Stimulated activated naive CD4-positive, alpha-beta T cell (primary cell): ENCODE results near the gene DNAH11.

Experiments
- DNase-seq, 6 experiments: peaks; one replicate each; lab custom pipeline; 2025; lab: John Stamatoyannopoulos, UW

Gene DNAH11

DNA sequence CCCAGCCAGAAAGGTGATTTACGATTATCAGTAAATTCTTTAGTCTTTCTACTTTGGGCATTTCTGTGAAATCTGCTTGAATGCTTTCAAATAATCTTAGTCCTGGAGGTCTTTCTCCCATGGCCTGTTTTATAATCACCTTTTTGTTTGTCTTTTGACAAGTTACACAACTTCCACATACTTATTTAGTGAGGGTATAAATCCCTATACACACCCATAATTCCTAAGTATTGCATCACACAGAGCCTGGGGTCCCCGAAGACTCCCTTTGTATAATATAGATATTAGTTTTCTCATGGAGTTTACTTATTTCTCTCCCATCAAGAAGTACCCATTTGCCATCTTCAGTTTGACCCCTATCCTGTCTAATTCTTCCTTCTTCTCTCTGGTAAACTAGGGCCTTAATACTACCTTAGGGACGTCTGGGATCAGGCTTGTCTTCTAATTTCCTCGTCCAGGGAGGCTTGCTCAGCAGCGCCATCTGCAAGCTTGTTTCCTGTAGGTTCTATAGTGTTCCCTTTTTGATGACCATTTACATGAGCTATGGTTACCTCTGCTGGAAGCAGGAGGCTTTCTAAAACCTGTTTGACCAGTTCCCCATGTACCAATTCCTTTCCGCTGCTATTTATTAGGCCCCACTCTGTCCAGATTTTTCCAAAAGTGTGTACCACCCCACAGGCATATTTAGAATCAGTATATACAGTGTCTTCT lies 8.1 kb downstream of the DNAH11 start:
- no peak for DNase-seq

DNA sequence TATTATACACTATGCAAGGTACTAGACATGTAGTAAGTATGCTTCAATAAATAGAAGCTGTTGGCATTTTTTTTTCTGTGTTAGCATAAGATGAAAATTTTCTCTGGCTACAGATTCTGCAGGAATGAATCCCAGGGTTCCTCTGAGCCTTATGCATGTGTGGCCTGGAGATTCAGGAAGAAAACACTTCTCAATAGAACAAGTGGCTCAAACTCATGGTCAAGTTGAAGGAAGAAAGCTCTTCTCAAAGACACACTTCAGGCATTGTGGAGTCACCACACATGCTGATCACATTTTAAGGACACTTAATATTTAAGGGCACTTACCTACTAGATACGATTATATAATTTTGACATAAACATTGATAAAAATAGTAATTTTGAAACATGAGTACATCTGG lies 19.5 kb downstream of the DNAH11 start:
- no peak for DNase-seq

DNA sequence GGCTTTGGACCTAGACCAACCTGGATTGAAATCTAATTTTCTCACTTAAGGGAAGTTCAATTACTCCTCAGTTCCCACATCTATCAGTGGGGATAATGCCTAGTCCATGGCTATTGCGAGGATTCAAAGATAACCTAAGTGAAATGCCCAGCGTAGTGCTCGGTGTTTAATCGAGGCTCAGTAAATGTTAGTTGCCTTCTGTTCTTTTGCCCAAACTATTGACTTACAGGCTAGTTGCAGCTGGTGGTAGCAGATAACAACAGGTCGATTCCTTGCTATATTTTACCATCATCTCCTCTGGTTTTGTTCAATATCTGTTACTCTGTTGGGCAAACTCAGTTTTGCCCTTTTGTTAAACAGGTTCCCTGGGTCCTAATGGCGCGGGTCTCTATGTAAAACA lies 22.8 kb downstream of the DNAH11 start:
- DNase-seq, result no peak

DNA sequence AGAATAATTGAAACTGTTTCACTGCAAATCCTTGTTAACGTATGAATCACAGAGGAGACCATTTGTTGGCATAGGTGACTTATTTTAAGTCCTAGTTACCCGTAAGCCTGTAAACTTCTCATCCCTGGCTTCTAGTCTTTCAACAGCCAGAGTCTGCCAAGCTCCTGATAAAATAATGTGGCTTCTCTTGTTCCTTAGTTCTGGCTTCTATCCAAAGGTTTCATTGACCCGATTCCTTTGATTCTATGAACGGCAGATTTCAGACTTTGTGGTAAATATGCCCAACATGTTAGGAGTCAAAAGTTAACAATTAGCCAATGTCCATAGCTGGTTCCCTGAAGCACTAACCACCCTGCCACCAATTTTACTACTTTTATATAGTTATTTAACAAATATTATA lies 23.3 kb downstream of the DNAH11 start:
- no peak for DNase-seq

DNA sequence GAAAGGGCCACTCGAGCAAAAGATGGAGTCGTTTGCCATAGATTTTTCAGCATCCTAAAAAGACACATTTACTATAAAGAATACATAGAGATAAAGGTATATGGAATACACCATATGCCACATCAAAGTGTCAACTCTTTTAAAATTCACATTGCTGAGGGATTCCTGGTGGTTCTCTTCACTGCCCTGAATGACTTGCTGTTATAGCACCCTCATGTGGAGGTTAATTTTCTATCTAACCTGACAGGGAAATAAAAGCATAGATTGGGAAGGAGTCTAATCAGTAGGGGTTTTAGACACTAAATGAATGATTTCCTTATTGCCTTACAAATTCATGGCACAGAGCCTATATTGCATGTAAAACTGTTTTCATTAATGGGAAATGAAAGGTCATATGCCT lies 25.9 kb downstream of the DNAH11 start:
- peak in 1 of 6 experiments; percentile 1 for DNase-seq

DNA sequence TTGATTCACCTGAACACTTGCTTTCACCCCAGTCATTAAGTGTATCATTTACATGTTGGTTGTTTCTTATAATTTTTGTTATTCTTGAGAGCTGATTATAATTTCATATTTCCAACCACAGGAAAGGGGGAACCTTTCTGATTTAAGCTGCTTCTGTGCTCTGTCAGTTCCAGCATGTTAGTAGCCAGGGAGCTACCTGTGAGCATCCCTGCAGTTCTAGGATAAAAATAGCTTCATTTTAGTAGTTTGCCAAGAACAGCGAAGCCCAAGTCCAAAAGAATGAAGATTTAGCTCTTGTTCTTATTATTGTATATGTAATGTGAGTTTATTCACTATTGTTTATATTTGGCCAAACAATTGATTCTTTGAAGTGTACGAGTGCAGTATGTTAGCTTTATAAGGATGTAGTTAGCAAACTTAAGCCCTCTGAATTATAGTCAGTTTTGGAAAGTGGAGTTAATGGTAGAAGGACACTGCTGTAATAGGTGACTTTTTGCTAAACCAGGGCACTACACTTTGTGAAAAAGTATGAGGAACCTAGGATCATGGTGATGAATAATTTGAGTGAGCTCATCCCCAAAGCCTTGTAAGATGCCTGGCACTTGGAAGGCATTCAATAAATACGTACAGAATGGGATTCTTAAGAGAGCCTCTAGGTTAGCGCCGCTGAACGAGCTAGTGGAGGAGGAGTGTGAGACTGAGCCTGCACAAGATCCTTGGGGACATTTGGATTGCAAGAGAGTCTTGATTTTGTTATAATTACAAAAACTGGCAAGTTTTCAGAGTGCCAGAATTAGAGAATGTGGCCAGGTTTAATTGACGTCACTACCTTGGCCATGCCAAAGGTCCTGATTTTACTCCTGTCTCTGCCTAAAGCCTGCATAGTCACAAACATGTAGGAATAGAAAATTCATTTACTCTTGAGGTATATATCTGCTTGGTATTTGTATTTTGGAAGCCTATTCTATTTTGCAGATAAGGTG lies 29.8 kb downstream of the DNAH11 start:
- DNase-seq, result no peak

DNA sequence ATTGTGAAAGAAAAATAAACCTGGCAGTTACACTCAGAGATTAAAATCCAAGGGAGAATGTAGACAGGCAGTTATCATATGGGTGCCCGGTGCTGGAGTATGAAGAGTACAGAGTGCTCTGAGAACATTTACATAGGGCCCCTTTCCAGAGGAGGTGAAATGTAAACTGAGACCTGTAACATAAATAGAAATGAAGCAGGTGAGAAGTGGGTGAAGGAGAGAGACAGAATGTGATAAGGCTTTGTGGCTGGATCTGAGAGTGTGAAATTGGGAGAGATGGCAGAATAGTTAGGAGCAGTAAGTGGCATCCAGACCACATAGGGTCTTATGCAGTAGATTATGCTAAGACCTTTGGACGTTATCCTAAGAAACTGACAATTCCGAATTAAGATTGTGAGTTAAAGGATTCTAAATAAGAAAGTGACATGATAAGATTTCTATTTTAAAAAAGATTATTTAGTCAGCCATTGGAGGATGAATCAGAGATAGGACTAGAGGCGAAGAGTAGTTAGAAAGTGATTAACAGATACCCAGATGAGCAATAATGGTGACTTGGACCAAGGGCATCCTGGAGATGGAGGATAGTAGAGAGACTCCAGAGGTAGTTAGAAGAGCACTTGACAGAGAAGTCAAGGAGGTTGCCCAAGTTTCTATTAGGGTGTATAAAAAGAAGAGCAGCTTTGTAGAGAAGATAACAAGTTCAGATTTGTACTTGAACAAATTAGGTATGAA lies 36.7 kb downstream of the DNAH11 start:
- no peak for DNase-seq

DNA sequence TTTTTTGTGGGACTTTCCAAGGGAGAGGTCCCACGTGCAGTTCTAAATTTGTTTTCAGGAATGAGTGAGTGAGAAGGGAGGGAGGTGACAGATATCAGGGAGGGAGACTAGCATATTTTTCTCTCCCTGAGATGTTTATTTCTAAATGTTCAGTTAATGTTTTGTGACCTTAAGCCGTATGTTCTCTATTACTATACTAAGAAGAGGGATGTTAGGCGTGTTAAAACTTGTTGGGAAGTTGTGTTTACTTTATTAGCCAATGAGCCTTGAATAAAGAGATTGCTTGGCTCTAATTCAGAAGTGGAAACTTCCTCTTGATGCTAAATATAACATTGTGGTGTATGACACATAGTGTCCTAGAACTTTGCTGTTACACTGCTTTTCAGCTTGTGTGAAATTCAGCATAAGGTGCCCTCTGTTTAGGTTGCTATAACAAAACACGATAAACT lies 37.3 kb downstream of the DNAH11 start:
- no peak for DNase-seq

DNA sequence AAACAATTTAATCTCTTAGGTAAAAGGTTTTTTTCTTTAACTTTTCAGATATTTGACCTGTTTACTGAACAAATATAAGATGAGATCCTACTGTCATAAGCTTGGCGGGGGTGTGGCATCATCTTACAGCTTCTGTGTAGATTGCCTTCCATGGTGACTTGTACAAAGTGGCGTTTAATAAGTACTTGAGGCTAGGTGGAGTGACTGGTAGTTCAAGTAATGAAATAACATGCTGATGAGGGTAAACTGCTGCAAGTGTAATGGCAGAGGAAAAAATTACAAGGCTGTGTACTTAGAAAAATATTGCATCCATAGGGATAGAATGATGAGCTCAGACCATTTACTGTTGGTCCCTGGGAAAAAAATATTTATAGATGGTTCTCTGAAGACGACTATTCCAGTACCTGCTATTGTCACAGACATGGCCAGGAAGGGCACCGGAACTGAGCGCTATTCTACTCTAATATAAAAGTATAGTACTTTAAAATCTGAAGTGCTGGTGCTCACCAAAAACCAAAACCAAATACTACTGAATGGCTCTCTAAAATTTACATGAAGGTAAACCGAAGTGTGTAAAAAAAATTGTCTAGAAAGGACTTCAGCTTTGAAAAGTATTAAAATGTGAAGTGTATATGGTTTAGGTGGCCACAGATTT lies 42.4 kb downstream of the DNAH11 start:
- no peak for DNase-seq

DNA sequence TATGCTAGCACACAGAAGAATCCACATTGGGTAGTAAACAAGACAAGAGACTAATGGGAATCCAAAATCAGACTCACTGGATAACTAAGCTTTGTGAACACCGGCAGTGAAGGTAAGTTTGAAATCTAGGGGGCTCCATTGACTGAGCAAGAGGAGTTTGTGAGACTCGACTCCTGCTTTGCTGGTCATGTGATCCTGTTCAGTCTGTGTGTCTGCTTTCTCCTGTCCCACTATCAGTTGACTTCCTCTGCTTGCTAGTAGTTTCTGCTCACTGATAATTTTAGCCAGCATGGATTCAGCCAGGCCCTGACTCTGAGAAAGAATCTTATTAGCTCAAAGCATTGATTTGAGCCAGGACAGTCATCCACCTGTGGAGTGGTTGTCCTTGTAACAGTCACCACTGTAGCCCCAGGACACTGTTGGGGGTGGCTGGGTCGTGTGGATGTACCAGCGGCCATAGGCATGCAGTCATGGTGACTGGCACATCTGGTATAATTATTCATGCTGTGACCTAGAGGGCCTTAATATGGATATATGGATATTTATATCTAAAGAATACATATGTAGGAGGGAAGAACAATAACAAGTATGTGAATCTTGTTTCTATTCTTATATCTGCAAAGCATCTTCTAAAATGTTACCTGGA lies 44.4 kb downstream of the DNAH11 start:
- no peak for DNase-seq

DNA sequence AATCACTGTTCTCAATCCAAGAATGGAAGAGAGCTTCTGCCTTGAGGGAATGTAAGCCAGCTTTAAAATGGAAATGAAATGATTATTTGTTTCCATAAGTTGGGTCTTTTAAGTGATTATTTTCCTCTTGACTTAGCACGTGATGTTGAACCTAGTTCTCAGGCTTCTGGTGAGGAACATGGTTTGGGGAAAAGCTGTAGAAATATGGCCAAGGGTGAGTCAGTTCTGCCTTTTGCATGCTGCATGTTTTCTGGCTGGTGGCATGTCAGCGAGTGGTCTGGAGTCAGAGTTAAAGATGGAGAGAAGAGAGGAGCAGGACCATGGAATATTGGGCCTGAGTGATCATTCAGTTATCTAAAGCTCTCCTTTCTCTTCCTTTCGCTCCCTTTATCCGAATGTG lies 54.0 kb downstream of the DNAH11 start:
- no peak for DNase-seq

DNA sequence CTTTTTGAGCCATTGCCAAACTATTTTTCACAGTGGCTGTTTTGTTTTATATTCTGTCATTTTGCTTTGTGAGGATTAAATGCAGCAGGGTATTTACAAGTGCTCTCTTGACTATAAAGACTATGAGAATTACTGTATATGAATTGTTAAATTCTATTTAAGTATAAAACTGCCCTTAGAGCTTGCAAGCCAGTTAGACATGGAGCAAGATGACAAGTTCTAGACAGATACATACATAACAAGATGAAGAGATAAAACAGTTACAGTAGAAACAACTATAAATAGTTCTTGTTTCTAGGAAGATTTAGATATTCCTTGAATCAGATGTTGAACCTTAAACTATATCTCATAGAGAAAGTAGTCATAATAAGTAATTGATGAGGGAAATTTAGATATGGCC lies 60.6 kb downstream of the DNAH11 start:
- DNase-seq, result no peak

DNA sequence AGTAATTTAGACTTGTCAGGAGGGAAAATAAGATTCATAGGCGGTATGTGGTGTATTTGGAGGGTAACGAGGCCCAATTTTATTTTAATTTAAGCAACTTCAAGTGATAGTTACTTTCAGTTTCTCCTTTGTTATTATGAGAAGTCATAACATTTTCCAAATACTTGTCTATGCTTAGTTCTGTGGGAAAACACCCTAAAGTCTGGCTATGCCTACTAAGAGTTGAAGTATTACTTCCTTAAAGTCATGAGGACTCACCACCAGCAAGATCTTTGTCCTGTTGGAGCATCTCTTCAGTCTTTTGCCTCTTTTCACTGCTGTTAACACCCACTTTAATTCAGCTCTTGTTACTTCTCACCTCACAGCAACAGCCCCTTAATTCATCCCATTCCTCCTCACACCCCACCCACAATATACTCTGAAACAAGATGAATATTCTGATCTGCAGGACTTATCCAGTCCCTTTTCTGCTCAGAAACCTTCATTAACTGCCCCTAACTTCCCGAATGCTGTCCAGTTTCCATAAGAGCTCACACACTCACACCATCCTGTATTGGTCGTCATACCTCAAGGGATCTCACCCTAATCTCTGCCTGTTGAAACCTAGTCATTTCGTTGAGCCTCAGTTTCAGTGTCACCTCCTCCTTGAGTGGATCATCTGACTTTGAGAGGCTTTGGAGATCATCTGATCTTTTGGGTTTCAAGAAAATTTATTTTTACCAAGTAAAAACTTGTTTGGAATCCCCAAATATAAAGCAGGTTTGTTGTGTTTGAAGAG lies 61.3 kb downstream of the DNAH11 start:
- no peak for DNase-seq

DNA sequence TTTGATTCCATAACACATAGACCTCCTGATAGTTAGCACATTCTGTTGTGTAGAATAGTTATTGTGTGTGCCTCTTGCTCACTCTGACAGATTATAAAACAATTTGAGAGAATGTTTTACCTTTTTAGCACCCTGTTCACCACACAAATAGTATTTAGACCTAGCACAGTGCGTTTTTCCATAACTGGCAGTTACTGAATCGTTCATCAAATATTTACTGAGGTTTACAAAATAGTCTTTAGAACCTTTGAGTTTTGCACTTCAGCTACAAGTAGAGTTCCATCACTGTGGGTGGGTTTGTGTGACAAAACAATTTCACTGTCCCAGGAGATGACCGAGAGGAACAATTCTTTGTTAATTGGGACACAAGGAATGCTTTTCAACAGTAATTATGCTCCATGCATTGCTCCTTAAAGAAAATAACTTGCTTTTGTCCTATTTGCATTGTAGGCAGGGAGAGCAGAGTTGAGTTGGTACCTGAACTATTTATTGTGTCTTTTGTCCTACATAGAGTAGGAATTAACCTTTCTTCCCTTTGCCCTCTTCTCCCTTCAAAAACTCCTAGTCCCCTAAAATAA lies 62.3 kb downstream of the DNAH11 start:
- DNase-seq, result no peak

DNA sequence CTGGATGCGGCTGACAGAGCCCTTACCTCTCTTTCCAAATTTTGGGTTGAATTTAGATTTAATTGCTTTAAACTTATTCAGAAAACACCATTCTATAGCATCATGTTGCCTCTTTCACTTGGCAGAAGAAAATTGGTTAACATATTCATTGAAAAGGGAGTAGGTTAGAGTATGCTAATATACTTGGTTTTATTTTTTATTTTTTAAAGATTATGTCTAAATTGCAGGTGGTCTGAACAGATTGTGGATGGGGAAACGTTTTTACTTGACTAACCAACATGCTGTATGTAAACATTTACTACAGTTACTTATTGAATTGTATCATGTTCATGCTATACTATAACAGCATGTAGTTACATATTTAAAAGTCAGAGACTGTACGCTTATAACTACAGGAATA lies 65.6 kb downstream of the DNAH11 start:
- DNase-seq, result no peak

DNA sequence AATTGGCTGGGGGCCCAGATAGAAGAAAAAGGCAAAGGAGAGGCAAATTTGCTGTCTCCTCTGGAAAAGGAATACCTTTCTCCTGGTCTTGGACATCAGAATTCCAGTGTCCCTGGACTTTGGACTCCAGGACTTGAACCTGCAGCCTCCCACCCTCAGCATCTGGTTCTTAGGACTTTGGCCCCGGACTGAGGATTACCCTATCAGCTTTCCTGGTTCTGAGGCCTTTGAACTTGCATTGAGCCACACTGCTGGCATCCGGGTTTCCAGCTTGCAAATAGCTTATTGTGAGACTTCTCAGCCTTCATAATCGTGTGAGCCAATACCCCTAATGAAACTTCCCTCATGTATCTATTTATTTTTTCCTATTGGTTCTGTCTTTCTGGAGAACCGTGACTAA lies 68.3 kb downstream of the DNAH11 start:
- no peak for DNase-seq

DNA sequence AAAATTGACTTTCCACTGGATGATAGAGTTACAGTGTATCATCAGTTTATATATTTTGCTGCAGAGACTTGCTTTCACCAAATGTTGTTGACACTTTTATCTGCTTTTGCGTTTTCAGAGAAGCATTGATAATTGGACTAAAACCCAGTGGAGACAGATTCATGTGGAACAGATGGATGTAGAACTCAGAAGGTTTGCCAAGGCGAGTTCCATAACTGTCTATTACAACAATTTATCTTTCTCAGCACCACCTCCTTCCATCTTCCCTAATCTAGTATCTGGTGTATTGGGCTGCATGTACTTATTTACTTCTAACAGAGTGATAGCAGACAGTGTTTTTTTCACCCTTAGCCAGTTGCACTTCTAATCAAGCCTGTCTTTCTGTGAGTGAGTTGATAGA lies 73.3 kb downstream of the DNAH11 start:
- no peak for DNase-seq

DNA sequence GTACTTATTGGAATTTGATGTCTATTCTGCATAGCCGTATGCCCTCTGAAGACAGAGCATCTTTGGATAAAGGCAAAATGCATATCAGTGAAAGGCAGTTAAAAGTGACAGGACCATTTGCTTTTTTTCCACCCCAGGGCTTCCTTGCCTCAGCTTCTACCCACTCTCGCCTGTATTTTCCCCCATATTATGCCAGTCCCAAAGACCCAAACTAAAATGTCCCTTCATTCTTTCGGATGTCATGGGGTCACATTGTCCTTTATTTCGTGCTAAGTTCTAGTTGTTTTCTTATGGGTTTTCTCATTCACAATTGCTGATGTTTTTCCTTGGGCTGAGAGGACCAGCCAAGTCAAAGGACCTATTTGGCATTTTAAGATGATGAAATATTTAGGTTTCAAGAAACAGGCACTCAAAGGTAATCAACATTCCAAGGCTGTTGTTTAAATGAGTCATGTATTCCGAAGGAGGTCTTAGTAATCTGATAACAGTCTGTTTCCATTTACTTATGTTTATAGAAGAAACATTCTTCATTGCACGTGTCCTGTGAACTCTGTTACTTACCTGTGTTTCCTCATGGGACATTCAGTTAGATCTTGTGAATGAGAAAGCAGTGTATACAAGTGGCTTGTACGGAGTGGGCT lies 74.1 kb downstream of the DNAH11 start:
- DNase-seq, result no peak

DNA sequence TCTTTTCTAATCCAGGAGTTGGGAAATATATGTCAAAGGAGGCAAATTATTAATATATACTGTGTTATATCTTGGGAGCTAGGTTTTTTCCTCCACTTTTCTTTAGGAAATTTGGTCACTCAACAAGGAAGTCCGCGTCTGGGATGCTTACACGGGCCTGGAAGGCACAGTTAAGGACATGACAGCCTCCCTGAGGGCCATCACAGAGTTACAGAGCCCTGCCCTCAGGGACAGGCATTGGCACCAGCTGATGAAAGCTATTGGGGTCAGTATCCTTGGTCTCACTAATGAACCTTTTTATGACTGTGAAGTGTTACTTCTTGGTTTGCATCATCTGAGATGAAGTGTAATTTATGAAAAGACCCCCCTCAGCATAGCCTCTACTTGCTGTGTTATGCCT lies 74.7 kb downstream of the DNAH11 start:
- DNase-seq, result no peak

DNA sequence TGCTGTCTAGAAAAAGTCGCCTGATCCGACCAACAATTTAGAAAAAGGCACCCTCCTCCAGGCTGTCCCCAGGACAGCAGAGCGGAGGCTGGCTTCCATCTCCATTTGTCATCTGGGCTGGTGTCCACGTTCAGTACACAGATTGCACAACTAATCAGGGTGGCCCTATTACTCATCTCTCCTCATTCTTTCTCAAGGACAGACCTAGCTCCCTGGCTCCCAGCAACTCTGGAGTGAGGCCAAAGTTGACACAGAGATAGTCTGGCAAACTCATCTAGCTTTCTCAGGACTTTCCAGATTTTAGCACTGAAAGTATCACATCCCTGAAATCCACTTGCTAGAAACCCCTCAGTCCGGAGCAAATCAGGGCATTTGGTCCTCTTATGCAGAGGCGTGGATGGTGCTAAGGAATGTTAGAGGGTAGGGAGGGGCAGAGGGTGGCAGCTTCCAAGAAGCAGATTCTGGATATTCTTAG lies 75.1 kb downstream of the DNAH11 start:
- no peak for DNase-seq
